CD8-positive, alpha-beta memory T cell (primary cell): ENCODE results near the gene ARVCF. TPM values are rescaled to one million over a fixed set of nuclear protein-coding genes. Genes with fewer than 3 reads are reported as not detected.

Experiments used
- CTCF ChIA-PET: fragments of 350-600 bp; sonication (Branson Sonifier 250); formaldehyde crosslinking; loops from one replicate; lab custom pipeline; 2021; ENCODE audit warnings: antibody characterized with exemption; lab: Charles Lee
- POLR2A ChIA-PET: fragments of 350-600 bp; sonication (Branson Sonifier 250); formaldehyde crosslinking; loops from one replicate; lab custom pipeline; 2021; ENCODE audit warnings: antibody characterized with exemption; lab: Charles Lee
- DNase-seq, 5 donors: peaks; one replicate each; pipeline versions ENCODE4 v3.0.0 to v3.0.0-alpha.2; 2020 to 2022; ENCODE audit warnings: mixed read lengths in 1 of 5
- H3K27ac ChIP-seq: one replicate; pipeline ENCODE4 v1.7.0; 2013; ENCODE audit warnings: low read depth, mild to moderate bottlenecking, low read length, moderate library complexity
- H3K27me3 ChIP-seq: 2 replicates; pipeline ENCODE4 v1.7.0; 2013; ENCODE audit warnings: low read length, mild to moderate bottlenecking; ENCODE audit not compliant: insufficient read depth, poor library complexity, severe bottlenecking
- H3K36me3 ChIP-seq: 2 replicates; pipeline ENCODE4 v1.7.0; 2013; ENCODE audit warnings: mild to moderate bottlenecking, low read length, moderate library complexity; ENCODE audit not compliant: insufficient read depth
- H3K4me1 ChIP-seq: 2 replicates; pipeline ENCODE4 v1.7.0; 2013; ENCODE audit warnings: mild to moderate bottlenecking, low read length, moderate library complexity; ENCODE audit not compliant: insufficient read depth
- H3K4me3 ChIP-seq: 2 replicates; pipeline ENCODE4 v1.7.0; 2013; ENCODE audit warnings: mild to moderate bottlenecking, low read length
- H3K9me3 ChIP-seq: 2 replicates; pipeline ENCODE4 v1.7.0; 2013; ENCODE audit warnings: mild to moderate bottlenecking, low read length
- H3K27ac Mint-ChIP-seq, 8 donors: one replicate each; pipeline ENCODE4 v1.8.0; 2020 to 2021; ENCODE audit warnings: mixed read lengths in 8 of 8, mild to moderate bottlenecking in 6 of 8, inconsistent platforms in 3 of 8, moderate library complexity in 3 of 8
- H3K27me3 Mint-ChIP-seq, 2 donors: one replicate each; pipeline ENCODE4 v1.8.0; 2020 to 2021; ENCODE audit warnings: mixed read lengths in 2 of 2, mild to moderate bottlenecking in 1 of 2, moderate library complexity in 1 of 2
- H3K36me3 Mint-ChIP-seq, 3 donors: one replicate each; pipeline ENCODE4 v1.8.0; 2020 to 2021; ENCODE audit warnings: mixed read lengths in 3 of 3, inconsistent platforms in 1 of 3, mild to moderate bottlenecking in 1 of 3
- H3K4me1 Mint-ChIP-seq, 3 donors: one replicate each; pipeline ENCODE4 v1.8.0; 2020 to 2021; ENCODE audit warnings: mixed read lengths in 3 of 3, inconsistent platforms in 1 of 3, mild to moderate bottlenecking in 1 of 3
- H3K4me3 Mint-ChIP-seq, 7 donors: one replicate each; pipeline ENCODE4 v1.8.0; 2020 to 2021; ENCODE audit warnings: mixed read lengths in 7 of 7, mild to moderate bottlenecking in 6 of 7, moderate library complexity in 4 of 7, inconsistent platforms in 2 of 7
- H3K9me3 Mint-ChIP-seq, 5 donors: one replicate each; pipeline ENCODE4 v1.8.0; 2020 to 2022; ENCODE audit warnings: mixed read lengths in 5 of 5, mild to moderate bottlenecking in 3 of 5, moderate library complexity in 2 of 5, inconsistent platforms in 1 of 5
- polyA plus RNA-seq: library from polyadenylated mRNA; unstranded; fragments of 300-500 nt; fragmentation: Illumina TruSeq; gene quantifications from one replicate; pipeline ENCODE4 v1.2.3, GENCODE V29; 2021
- total RNA-seq, 2 experiments: library from RNA; stranded (reverse); gene quantifications; one replicate each; pipeline ENCODE4 v1.2.3, GENCODE V29; 2021

Gene ARVCF
- total and polyA plus RNA-seq, 3 experiments from 2014 or later: 0.92 to 1.8 (median 1.4) TPM

DNA sequence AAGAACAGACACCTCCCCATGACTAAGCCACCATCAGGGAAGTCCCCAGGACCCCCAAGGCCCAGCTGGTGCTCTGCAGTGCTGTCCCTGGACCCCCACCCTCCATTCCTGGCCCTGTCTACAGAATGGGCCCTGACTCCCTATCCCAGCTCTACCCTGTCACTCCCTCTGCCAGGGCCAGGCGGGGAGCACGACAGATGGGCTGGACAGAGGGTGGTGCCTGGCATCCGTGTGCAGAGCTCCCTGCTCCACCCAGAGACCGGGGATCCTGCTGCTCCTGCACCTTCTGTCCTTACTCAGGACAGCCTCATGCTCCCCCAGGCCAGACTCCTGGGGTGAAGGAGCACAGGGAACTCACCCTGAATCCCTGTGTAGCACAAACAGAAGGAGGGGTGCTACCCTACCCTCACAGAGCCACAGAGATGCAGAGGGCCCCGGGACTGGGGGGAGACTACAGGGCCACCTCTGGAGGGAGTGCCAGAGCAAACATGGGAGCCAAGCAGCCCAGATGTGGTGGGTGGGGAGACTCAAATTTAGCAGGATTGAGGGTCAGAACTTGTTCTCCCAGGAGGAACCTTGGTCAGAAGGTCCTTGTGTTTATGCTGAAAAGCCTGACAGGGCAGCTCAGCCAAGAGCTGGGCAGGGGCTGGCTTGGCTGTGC is 2.0 kb downstream of the ARVCF start:
- Mint-ChIP-seq H3K4me3 (peak overlapping the region in 6 of 7 donors; percentile 38 to 85 (median 70)), H3K27me3 (no peaks in the 10 kb centered on the region), H3K4me1 (peaks cover 8 to 15% (median 9%) of the 10 kb centered on the region in 3 donors), H3K9me3 (no peaks in the 10 kb centered on the region), H3K27ac (no peak overlapping the region), H3K36me3 (peaks cover 0 to 1% (median 0%) of the 10 kb centered on the region in 3 donors)
- Histone ChIP-seq H3K36me3 (no peaks in the 10 kb centered on the region), H3K27me3 (no peaks in the 10 kb centered on the region), H3K4me1 (peaks cover 33% of the 10 kb centered on the region), H3K4me3 (no peak overlapping the region), H3K27ac (peak overlapping the region; percentile 63), H3K9me3 (no peaks in the 10 kb centered on the region)
- DNase-seq: peak in 1 of 5 donors; percentile 33
- CTCF ChIA-PET: interaction anchor here (1.7 to 1.8 kb wide), 2 partner anchors 44 to 115 kb away, joined by 4 to 11 read pairs; no protein-coding TSS in a partner anchor
- POLR2A ChIA-PET: no interaction called here

DNA sequence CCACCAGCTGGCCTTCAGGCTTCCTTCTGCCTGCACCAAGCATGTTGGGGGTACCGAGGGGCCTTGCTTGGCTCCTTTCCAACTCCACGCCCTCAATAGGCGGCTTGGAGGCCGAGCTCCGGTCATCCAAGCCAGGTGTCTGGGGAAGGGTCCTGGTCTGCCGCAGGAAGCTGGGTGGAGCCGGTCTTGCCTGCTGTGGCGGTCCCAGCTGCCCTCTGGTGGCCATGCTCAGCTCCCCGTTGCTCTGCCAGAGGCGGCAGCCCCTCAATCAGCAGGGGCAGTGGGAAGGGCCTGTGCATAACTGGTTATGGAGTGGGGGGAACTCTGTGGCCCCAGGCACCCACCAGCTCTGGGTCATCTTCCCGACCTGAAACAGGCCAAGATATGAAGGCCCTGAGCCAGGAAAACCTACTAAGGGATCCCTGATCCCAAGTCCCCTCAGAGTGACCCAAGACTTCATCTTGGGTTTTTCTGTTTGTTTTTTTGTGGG is 3.2 kb downstream of the ARVCF start:
- peaks cover 37% of the 10 kb centered on the region for H3K4me1 ChIP-seq
- peak in 2 of 5 donors; percentile 34 to 59 for DNase-seq
- no peaks in the 10 kb centered on the region for H3K36me3 ChIP-seq
- H3K4me1 Mint-ChIP-seq: peaks cover 8 to 15% (median 9%) of the 10 kb centered on the region in 3 donors
- H3K27me3 ChIP-seq: no peaks in the 10 kb centered on the region
- ChIA-PET CTCF (interaction anchor here (0.6 to 1.8 kb wide), 5 partner anchors 40 to 116 kb away, joined by 3 to 11 read pairs (median 3); no protein-coding TSS in a partner anchor), POLR2A (interaction anchor here (0.5 kb wide), 1 partner anchor 55 kb away, joined by 7 read pairs; no protein-coding TSS in a partner anchor)
- H3K4me3 ChIP-seq: no peak overlapping the region
- H3K9me3 Mint-ChIP-seq: no peaks in the 10 kb centered on the region
- H3K4me3 Mint-ChIP-seq: no peak overlapping the region
- H3K27ac ChIP-seq: peak overlapping the region; percentile 21
- no peaks in the 10 kb centered on the region for H3K27me3 Mint-ChIP-seq
- no peaks in the 10 kb centered on the region for H3K9me3 ChIP-seq
- H3K27ac Mint-ChIP-seq: no peak overlapping the region
- H3K36me3 Mint-ChIP-seq: peaks cover 0 to 1% (median 0%) of the 10 kb centered on the region in 3 donors

GRCh38 chr22:20012741-20013331 is 3.8 kb downstream of the ARVCF start:
- peak in 1 of 5 donors; percentile 33 for DNase-seq
- Mint-ChIP-seq H3K4me3 (no peak overlapping the region), H3K4me1 (peaks cover 8 to 15% (median 9%) of the 10 kb centered on the region in 3 donors), H3K36me3 (peaks cover 0 to 1% (median 0%) of the 10 kb centered on the region in 3 donors), H3K9me3 (no peaks in the 10 kb centered on the region), H3K27ac (no peak overlapping the region), H3K27me3 (no peaks in the 10 kb centered on the region)
- peaks cover 37% of the 10 kb centered on the region for H3K4me1 ChIP-seq
- H3K27me3 ChIP-seq: no peaks in the 10 kb centered on the region
- peak overlapping the region; percentile 21 for H3K27ac ChIP-seq
- H3K9me3 ChIP-seq: no peaks in the 10 kb centered on the region
- CTCF ChIA-PET: interaction anchor here (0.6 to 1.8 kb wide), 5 partner anchors 39 to 116 kb away, joined by 3 to 11 read pairs (median 3); no protein-coding TSS in a partner anchor
- POLR2A ChIA-PET: interaction anchor here (0.5 kb wide), 1 partner anchor 56 kb away, joined by 7 read pairs; no protein-coding TSS in a partner anchor
- no peaks in the 10 kb centered on the region for H3K36me3 ChIP-seq
- H3K4me3 ChIP-seq: no peak overlapping the region

DNA sequence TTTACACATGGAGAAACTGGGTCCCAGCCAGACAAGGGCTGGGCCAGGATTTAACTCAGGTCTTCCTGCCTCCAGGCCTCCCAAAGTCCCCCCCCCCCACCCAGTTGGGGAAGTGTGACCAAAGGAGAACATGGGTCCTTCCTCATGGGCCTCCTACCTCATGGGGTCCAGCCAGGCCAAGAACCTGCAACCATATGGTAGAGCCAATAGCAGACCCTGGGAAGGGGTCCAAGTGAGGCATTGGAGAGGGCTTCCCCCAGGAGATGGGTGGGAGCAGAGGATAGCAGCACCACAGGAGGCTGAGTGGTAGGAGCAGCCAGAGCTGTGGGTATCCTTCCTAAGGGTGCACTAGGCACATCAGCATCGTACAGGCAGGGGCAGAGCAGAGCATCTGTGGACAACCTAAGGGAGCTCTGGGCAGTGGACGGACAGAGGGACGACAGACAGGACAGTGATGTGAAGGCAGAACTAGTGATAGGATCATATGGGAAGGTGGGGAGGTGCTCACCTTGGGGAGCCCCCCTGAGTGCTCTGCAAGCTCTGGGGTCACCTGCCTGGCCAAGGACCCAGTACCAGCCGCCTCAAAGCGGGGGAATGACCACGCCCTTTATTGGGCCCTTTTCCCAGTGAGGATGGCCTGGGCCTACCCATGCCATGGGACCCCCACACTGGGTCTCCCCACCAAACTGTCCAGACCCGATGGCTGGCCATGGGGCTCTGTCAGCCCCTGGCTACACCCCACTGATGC is 4.5 kb downstream of the ARVCF start:
- ChIA-PET CTCF (no interaction called here), POLR2A (no interaction called here)
- H3K9me3 Mint-ChIP-seq: no peaks in the 10 kb centered on the region
- Histone ChIP-seq H3K36me3 (no peaks in the 10 kb centered on the region), H3K27ac (no peak overlapping the region), H3K9me3 (no peaks in the 10 kb centered on the region), H3K4me3 (no peak overlapping the region), H3K4me1 (peaks cover 32% of the 10 kb centered on the region), H3K27me3 (no peaks in the 10 kb centered on the region)
- H3K4me3 Mint-ChIP-seq: peak overlapping the region in 2 of 7 donors; percentile 48 to 70
- peak in 1 of 5 donors; percentile 37 for DNase-seq
- peak overlapping the region in 1 of 8 donors; percentile 45 for H3K27ac Mint-ChIP-seq
- H3K27me3 Mint-ChIP-seq: no peaks in the 10 kb centered on the region
- H3K4me1 Mint-ChIP-seq: peaks cover 2 to 10% (median 5%) of the 10 kb centered on the region in 3 donors
- H3K36me3 Mint-ChIP-seq: peaks cover 0 to 1% (median 0%) of the 10 kb centered on the region in 3 donors

GRCh38 chr22:20011123-20011992 is 5.3 kb downstream of the ARVCF start:
- DNase-seq: peak in 1 of 5 donors; percentile 42
- H3K9me3 ChIP-seq: no peaks in the 10 kb centered on the region
- CTCF ChIA-PET: interaction anchor here (0.9 kb wide), 1 partner anchor 10 kb away, joined by 3 read pairs; no protein-coding TSS in a partner anchor
- H3K4me1 ChIP-seq: peaks cover 31% of the 10 kb centered on the region
- Mint-ChIP-seq H3K4me3 (no peak overlapping the region), H3K9me3 (no peaks in the 10 kb centered on the region), H3K27me3 (no peaks in the 10 kb centered on the region), H3K36me3 (no peaks in the 10 kb centered on the region), H3K27ac (no peak overlapping the region), H3K4me1 (peaks cover 0 to 5% (median 3%) of the 10 kb centered on the region in 3 donors)
- no peak overlapping the region for H3K4me3 ChIP-seq
- H3K27me3 ChIP-seq: no peaks in the 10 kb centered on the region
- POLR2A ChIA-PET: no interaction called here
- no peaks in the 10 kb centered on the region for H3K36me3 ChIP-seq
- peak overlapping the region; percentile 17 for H3K27ac ChIP-seq

- no peak overlapping the region for H3K4me3 Mint-ChIP-seq
- Histone ChIP-seq H3K9me3 (no peaks in the 10 kb centered on the region), H3K27ac (peak overlapping the region; percentile 17), H3K27me3 (no peaks in the 10 kb centered on the region), H3K36me3 (no peaks in the 10 kb centered on the region), H3K4me3 (no peak overlapping the region), H3K4me1 (peaks cover 31% of the 10 kb centered on the region)
- CTCF ChIA-PET: interaction anchor here (0.9 kb wide), 1 partner anchor 9 kb away, joined by 3 read pairs; no protein-coding TSS in a partner anchor
- no peaks in the 10 kb centered on the region for H3K36me3 Mint-ChIP-seq
- H3K27me3 Mint-ChIP-seq: no peaks in the 10 kb centered on the region
- H3K9me3 Mint-ChIP-seq: no peaks in the 10 kb centered on the region
- H3K27ac Mint-ChIP-seq: no peak overlapping the region
- DNase-seq: peak in 1 of 5 donors; percentile 33
- POLR2A ChIA-PET: no interaction called here
- peaks cover 0 to 3% (median 3%) of the 10 kb centered on the region in 3 donors for H3K4me1 Mint-ChIP-seq
These were observed 6.1 kb downstream of the ARVCF start for GRCh38 chr22:20010307-20011122.
